GM12872 (cell line): ENCODE measurements around the gene RGS10.

Experiments used
- TF ChIP-seq, protein P1 (sequence below): IDR thresholded peaks from 3 replicates; pipeline ENCODE4 v1.5.1; 2011; ENCODE audit warnings: low read depth, mild to moderate bottlenecking, low read length, moderate library complexity; ENCODE audit not compliant: insufficient read depth

The RGS10 gene

GRCh38 chr10:119542357-119542987, at the start of gene RGS10:
RGS10 (minus strand) TSS chr10:119542719; CDS start chr10:119542638, 81 bp downstream.
- TF ChIP-seq, protein P1, sequence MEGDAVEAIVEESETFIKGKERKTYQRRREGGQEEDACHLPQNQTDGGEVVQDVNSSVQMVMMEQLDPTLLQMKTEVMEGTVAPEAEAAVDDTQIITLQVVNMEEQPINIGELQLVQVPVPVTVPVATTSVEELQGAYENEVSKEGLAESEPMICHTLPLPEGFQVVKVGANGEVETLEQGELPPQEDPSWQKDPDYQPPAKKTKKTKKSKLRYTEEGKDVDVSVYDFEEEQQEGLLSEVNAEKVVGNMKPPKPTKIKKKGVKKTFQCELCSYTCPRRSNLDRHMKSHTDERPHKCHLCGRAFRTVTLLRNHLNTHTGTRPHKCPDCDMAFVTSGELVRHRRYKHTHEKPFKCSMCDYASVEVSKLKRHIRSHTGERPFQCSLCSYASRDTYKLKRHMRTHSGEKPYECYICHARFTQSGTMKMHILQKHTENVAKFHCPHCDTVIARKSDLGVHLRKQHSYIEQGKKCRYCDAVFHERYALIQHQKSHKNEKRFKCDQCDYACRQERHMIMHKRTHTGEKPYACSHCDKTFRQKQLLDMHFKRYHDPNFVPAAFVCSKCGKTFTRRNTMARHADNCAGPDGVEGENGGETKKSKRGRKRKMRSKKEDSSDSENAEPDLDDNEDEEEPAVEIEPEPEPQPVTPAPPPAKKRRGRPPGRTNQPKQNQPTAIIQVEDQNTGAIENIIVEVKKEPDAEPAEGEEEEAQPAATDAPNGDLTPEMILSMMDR, result no peak

GRCh38 chr10:119588071-119588470, 45.6 kb upstream of the RGS10 start:
- TF ChIP-seq, protein P1, result no peak

- TF ChIP-seq, protein P1, result no peak
Measured at GRCh38 chr10:119578355-119578754, 35.8 kb upstream of the RGS10 start.

GRCh38 chr10:119575991-119576390, 33.5 kb upstream of the RGS10 start:
- TF ChIP-seq, protein P1, result no peak

GRCh38 chr10:119575506-119575905, 33.0 kb upstream of the RGS10 start:
- TF ChIP-seq, protein P1, result no peak

DNA sequence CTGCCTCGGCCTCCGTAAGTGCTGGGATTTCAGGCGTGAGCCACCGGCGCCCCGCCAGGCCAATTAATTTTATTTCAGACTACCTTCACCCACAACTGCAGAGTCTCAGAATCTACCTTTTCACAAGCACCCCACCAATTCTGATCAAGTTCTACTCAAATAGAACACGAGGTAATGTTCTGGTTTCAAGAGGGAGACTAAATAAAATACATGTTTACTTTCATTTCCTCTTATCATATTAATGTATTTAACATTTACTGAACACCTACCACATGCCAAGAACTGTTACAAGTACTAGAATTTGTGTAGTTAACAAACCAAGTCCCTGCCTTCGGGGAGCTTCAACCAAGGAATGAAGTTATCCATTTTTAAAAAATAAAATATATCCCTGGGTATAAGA, 25.5 kb upstream of the RGS10 start:
- TF ChIP-seq, protein P1, result no peak

GRCh38 chr10:119562097-119562496, 19.6 kb upstream of the RGS10 start:
- TF ChIP-seq, protein P1, result no peak
